Loucy (cell line): ENCODE measurements around the gene LYL1.

ENCODE experiments used
- EZH2phosphoT487 ChIP-seq: fragments of 200-600 bp; IDR thresholded peaks from 2 replicates; pipeline ENCODE4 v1.6.1; 2018; ENCODE audit warnings: antibody characterized with exemption, mild to moderate bottlenecking, moderate library complexity, borderline replicate concordance
- TF ChIP-seq, protein P1 (sequence below): fragments of 200-600 bp; sonication (generic); conservative IDR thresholded peaks from 2 replicates; pipeline ENCODE4 v1.5.1; 2014; ENCODE audit warnings: mild to moderate bottlenecking, antibody characterized with exemption, low read length

DNA sequence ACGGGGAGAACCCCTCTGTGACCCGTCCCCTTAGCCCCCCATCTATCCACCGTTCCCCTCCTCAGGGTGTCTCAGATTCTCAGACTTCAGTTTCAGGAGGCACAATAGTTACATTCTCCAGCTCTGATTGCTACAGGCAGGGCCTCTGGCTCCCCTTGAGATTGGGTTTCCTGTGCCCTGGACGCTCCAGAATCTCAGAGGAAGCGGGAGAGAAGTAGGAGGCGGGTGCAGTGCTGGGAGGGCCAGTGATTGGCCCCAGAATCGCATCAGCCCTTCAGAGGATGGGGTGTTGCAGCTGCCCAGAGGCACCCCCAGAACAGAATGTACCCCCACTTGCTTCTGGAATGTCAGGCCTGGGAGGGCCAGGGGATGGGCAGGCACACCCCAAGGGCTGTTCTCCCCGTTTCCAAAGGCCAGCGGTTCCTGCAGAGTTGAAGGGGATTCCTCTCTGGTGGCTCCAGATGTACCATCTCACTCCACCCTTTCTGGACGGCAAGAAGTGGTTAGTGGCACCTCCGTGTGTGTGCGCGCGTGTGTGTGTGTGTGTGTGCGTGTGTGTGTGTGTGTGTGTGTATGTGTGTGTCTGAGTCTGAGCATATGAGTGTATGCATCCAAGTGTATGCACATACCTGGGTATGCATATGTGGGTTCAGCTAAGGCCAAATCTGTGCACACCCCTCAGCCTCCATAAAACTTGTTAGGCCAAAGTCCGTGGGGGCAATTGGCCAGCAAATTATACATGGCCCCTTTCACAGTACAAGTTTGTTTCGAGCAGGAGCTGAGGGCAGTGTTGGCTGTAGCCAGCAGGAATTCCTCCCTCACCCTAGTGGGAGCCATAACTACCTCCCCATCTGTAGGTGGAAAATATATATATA lies 35.5 kb downstream of the LYL1 start:
- TF ChIP-seq, protein P1, sequence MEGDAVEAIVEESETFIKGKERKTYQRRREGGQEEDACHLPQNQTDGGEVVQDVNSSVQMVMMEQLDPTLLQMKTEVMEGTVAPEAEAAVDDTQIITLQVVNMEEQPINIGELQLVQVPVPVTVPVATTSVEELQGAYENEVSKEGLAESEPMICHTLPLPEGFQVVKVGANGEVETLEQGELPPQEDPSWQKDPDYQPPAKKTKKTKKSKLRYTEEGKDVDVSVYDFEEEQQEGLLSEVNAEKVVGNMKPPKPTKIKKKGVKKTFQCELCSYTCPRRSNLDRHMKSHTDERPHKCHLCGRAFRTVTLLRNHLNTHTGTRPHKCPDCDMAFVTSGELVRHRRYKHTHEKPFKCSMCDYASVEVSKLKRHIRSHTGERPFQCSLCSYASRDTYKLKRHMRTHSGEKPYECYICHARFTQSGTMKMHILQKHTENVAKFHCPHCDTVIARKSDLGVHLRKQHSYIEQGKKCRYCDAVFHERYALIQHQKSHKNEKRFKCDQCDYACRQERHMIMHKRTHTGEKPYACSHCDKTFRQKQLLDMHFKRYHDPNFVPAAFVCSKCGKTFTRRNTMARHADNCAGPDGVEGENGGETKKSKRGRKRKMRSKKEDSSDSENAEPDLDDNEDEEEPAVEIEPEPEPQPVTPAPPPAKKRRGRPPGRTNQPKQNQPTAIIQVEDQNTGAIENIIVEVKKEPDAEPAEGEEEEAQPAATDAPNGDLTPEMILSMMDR: no peak
- TF ChIP-seq EZH2phosphoT487: no peak
